ENCODE results near the gene GNG12. TPM values are rescaled to one million over a fixed set of nuclear protein-coding genes. Genes with fewer than 3 reads are reported as not detected.

The GNG12 gene
- polyA plus RNA-seq, 1 donor (not counting 4 experiments of a cell fraction or from before 2014, with no cell fraction given): 208 TPM

- no peaks in the 10 kb centered on the region for H3K9me1 ChIP-seq (ENCODE audit: control insufficient read depth, extremely low read depth, insufficient read depth, low read length)
- no peak for FAIRE-seq
These were observed 131.4 kb downstream of the GNG12 start for GRCh38 chr1:67701876-67702275.

DNA sequence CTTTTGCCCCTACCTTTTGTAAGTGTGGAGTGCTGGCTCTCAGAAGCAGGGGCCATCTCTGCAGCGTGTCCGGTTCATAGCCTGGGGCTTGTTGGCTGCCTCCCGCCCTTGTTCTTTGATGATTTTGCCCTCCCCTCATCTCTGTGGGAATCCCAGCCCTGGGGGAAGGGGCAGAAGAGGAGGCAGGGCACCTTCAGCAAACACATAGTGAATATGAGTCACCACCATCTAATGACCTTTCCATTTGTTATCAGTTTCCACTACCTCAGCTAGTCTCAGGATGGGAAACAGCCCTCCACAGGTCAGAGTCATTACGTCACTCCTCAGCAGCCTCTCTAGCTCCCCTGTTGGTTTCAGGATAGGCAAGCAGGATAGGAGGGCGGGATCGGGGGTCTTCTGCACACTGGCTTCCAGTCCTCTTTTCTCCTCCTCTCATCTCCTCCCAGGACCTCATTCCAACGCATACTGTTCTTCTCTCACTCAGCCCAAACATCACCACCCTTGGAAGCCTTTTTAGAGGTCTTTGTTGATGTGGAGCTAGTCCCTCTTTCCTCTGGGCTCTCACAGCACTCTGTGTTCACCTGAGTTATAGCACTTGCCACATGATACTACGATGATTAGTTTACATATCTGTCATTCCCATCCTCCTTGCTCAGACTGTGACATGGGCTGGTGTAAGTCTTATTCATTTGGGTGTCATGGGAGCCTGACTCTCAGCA is 132.4 kb downstream of the GNG12 start:
- no peak for DNase-seq (ENCODE audit: low read depth, low spot score)
- H3K4me1 ChIP-seq (ENCODE audit: control insufficient read depth, extremely low read depth, insufficient read depth, low read length): peaks cover 6% of the 10 kb centered on the region
- H3K36me3 ChIP-seq (ENCODE audit: control insufficient read depth in 2 of 2, extremely low read depth in 1 of 2, insufficient read depth in 2 of 2, low read length in 2 of 2): peaks cover 12 to 13% of the 10 kb centered on the region in 2 experiments
- no peak overlapping the region for H3K4me2 ChIP-seq (ENCODE audit: control insufficient read depth, extremely low read depth, insufficient read depth, low read depth, low read length)
- H3K9ac ChIP-seq (ENCODE audit: control insufficient read depth, extremely low read depth, insufficient read depth, low read length): no peak overlapping the region
- no peak for TF ChIP-seq EZH2 (IDR thresholded peaks at IDR 0.05; ENCODE audit: low read length)
- TF ChIP-seq, protein P1, sequence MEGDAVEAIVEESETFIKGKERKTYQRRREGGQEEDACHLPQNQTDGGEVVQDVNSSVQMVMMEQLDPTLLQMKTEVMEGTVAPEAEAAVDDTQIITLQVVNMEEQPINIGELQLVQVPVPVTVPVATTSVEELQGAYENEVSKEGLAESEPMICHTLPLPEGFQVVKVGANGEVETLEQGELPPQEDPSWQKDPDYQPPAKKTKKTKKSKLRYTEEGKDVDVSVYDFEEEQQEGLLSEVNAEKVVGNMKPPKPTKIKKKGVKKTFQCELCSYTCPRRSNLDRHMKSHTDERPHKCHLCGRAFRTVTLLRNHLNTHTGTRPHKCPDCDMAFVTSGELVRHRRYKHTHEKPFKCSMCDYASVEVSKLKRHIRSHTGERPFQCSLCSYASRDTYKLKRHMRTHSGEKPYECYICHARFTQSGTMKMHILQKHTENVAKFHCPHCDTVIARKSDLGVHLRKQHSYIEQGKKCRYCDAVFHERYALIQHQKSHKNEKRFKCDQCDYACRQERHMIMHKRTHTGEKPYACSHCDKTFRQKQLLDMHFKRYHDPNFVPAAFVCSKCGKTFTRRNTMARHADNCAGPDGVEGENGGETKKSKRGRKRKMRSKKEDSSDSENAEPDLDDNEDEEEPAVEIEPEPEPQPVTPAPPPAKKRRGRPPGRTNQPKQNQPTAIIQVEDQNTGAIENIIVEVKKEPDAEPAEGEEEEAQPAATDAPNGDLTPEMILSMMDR (optimal IDR thresholded peaks at IDR 0.05 in 1 of 3, IDR thresholded peaks at IDR 0.05 in 1 of 3, conservative IDR thresholded peaks at IDR 0.05 in 1 of 3; ENCODE audit: extremely low read depth in 1 of 3, insufficient read depth in 2 of 3, low read length in 3 of 3): peak in 2 of 3 experiments; percentile 10 to 21
- no peak overlapping the region for H2AFZ ChIP-seq (ENCODE audit: control insufficient read depth, low read length)
- no peaks in the 10 kb centered on the region for H3K27me3 ChIP-seq (ENCODE audit: control insufficient read depth, extremely low read depth, insufficient read depth, low read length)
- no peaks in the 10 kb centered on the region for H4K20me1 ChIP-seq (ENCODE audit: control insufficient read depth, extremely low read depth, insufficient read depth, low read length)
- dilution Hi-C loops (cut with MboI; ENCODE audit: extremely low pct_ligation_motif_present, low sequenced_read_pairs): no loop called here
- no peak overlapping the region for H3K4me3 ChIP-seq (ENCODE audit: control insufficient read depth in 2 of 3, extremely low read depth in 1 of 3, insufficient read depth in 2 of 3, low read depth in 1 of 3, low read length in 3 of 3)
- FAIRE-seq: no peak
- no peaks in the 10 kb centered on the region for H3K79me2 ChIP-seq (ENCODE audit: control insufficient read depth, insufficient read depth, low read length)
- H3K27ac ChIP-seq (ENCODE audit: control insufficient read depth, insufficient read depth, low read length): no peak overlapping the region
- H3K9me3 ChIP-seq (ENCODE audit: control insufficient read depth, low read depth, low read length): no peaks in the 10 kb centered on the region
- H3K9me1 ChIP-seq (ENCODE audit: control insufficient read depth, extremely low read depth, insufficient read depth, low read length): no peaks in the 10 kb centered on the region

More at GRCh38 chr1:67701876-67702275, 131.4 kb downstream of the GNG12 start:
- Histone ChIP-seq H3K36me3 (ENCODE audit: control insufficient read depth in 2 of 2, extremely low read depth in 1 of 2, insufficient read depth in 2 of 2, low read length in 2 of 2) (peaks cover 17% of the 10 kb centered on the region in 2 experiments), H2AFZ (ENCODE audit: control insufficient read depth, low read length) (no peak overlapping the region), H3K9me3 (ENCODE audit: control insufficient read depth, low read depth, low read length) (no peaks in the 10 kb centered on the region), H3K4me3 (ENCODE audit: control insufficient read depth in 2 of 3, extremely low read depth in 1 of 3, insufficient read depth in 2 of 3, low read depth in 1 of 3, low read length in 3 of 3) (no peak overlapping the region), H3K4me1 (ENCODE audit: control insufficient read depth, extremely low read depth, insufficient read depth, low read length) (peaks cover 6% of the 10 kb centered on the region), H4K20me1 (ENCODE audit: control insufficient read depth, extremely low read depth, insufficient read depth, low read length) (no peaks in the 10 kb centered on the region), H3K4me2 (ENCODE audit: control insufficient read depth, extremely low read depth, insufficient read depth, low read depth, low read length) (no peak overlapping the region), H3K27me3 (ENCODE audit: control insufficient read depth, extremely low read depth, insufficient read depth, low read length) (no peaks in the 10 kb centered on the region), H3K27ac (ENCODE audit: control insufficient read depth, insufficient read depth, low read length) (no peak overlapping the region), H3K9ac (ENCODE audit: control insufficient read depth, extremely low read depth, insufficient read depth, low read length) (no peak overlapping the region), H3K79me2 (ENCODE audit: control insufficient read depth, insufficient read depth, low read length) (no peaks in the 10 kb centered on the region)
- TF ChIP-seq, protein P1 (optimal IDR thresholded peaks at IDR 0.05 in 1 of 3, IDR thresholded peaks at IDR 0.05 in 1 of 3, conservative IDR thresholded peaks at IDR 0.05 in 1 of 3; ENCODE audit: extremely low read depth in 1 of 3, insufficient read depth in 2 of 3, low read length in 3 of 3): no peak
- no peak for TF ChIP-seq EZH2 (IDR thresholded peaks at IDR 0.05; ENCODE audit: low read length)
- dilution Hi-C loops (cut with MboI; ENCODE audit: extremely low pct_ligation_motif_present, low sequenced_read_pairs): no loop called here
- no peak for DNase-seq (ENCODE audit: low read depth, low spot score)

Data from keratinocyte (primary cell).